ENCODE measurements around the gene VAPA. TPM values are rescaled to one million over a fixed set of nuclear protein-coding genes. Genes with fewer than 3 reads are reported as not detected.
"Not testable (repeated sequence)": the region's sequence is repeated elsewhere in the genome, so short reads cannot be mapped to it uniquely, and the experiment has no call there.

VAPA gene
- total and polyA plus RNA-seq, 3 donors from 2014 or later, result 177 to 224 (median 180) TPM

GRCh38 chr18:9885170-9886004 is 28.4 kb upstream of the VAPA start, which contains the start of gene TXNDC2:
Gene TXNDC2, plus strand, starts transcription at chr18:9885973. Its CDS starts 708 bp downstream, at chr18:9886681.
- 82 to 85% methylated on average over 8 of the region's 8 CpGs for WGBS, 2 donors
- H3K4me1 ChIP-seq, result peaks cover 6% of the 10 kb centered on the region
- DNase-seq, result no peak
- TF ChIP-seq, protein P1, sequence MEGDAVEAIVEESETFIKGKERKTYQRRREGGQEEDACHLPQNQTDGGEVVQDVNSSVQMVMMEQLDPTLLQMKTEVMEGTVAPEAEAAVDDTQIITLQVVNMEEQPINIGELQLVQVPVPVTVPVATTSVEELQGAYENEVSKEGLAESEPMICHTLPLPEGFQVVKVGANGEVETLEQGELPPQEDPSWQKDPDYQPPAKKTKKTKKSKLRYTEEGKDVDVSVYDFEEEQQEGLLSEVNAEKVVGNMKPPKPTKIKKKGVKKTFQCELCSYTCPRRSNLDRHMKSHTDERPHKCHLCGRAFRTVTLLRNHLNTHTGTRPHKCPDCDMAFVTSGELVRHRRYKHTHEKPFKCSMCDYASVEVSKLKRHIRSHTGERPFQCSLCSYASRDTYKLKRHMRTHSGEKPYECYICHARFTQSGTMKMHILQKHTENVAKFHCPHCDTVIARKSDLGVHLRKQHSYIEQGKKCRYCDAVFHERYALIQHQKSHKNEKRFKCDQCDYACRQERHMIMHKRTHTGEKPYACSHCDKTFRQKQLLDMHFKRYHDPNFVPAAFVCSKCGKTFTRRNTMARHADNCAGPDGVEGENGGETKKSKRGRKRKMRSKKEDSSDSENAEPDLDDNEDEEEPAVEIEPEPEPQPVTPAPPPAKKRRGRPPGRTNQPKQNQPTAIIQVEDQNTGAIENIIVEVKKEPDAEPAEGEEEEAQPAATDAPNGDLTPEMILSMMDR (IDR thresholded peaks at IDR 0.05), result no peak
- no peak for TF ChIP-seq POLR2A (IDR thresholded peaks at IDR 0.05)
- no peaks in the 10 kb centered on the region for H3K36me3 ChIP-seq (ENCODE audit: low read depth, missing control alignments)
- H3K9me3 ChIP-seq, result no peaks in the 10 kb centered on the region
- intact Hi-C loops (cut with DNase I; ENCODE audit: low total_unique reads), result no loop called here
- no peaks in the 10 kb centered on the region for H3K27me3 ChIP-seq
- no peak within 1 kb of the TSS for H3K4me3 ChIP-seq
- no peak within 1 kb of the TSS for H3K27ac ChIP-seq

DNA sequence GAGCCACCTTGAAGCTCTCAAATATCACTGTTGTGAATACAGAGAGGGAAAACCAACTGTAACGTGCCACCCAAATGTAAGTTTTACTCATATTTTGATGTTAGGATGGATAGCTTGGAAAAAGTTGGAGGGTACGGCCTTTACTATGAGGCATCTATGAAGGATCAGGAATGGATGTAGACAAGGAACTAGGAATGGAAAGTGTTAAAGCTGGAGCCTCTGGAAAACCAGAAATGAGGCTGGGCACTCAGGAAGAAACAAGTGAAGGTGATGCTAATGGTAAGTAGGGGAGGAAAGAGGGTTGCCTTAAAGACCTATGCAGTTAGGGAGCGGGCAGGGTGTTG is 27.8 kb upstream of the VAPA start:
- no peak overlapping the region for H3K27ac ChIP-seq
- WGBS, 2 donors, result 96 to 97% methylated on average over 3 of the region's 3 CpGs
- no peaks in the 10 kb centered on the region for H3K36me3 ChIP-seq (ENCODE audit: low read depth, missing control alignments)
- no peaks in the 10 kb centered on the region for H3K27me3 ChIP-seq
- peaks cover 5% of the 10 kb centered on the region for H3K4me1 ChIP-seq
- intact Hi-C loops (cut with DNase I; ENCODE audit: low total_unique reads), result no loop called here
- no peak for TF ChIP-seq POLR2A (IDR thresholded peaks at IDR 0.05)
- TF ChIP-seq, protein P1 (IDR thresholded peaks at IDR 0.05), result no peak
- no peak overlapping the region for H3K4me3 ChIP-seq
- no peaks in the 10 kb centered on the region for H3K9me3 ChIP-seq
- DNase-seq, result no peak

GRCh38 chr18:9887992-9888391 is 25.8 kb upstream of the VAPA start:
- intact Hi-C loops (cut with DNase I; ENCODE audit: low total_unique reads), result no loop called here
- no peak overlapping the region for H3K27ac ChIP-seq
- TF ChIP-seq, protein P1 (IDR thresholded peaks at IDR 0.05), result no peak

DNA sequence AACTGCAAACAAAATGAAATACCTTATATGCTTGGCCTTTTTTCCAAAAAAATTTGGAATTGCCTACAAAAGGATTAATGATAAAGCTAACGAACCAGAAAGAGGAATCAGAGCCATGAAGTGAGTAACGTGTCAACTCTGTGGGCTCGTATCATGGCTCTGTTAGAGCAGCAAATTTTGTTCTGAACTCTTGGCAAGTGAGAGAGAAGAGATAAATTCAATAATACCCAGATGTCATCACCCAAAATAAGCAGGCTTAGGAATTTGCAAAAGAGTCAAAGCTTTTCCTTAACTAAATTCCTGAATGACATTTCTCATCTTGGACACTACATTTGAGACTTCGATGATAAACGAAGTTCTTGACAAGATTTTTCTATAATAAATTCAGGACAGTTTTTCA is 23.6 kb upstream of the VAPA start:
- Histone ChIP-seq H3K9me3 (no peaks in the 10 kb centered on the region), H3K4me1 (peaks cover 3% of the 10 kb centered on the region), H3K4me3 (no peak overlapping the region), H3K27ac (no peak overlapping the region), H3K27me3 (no peaks in the 10 kb centered on the region), H3K36me3 (ENCODE audit: low read depth, missing control alignments) (no peaks in the 10 kb centered on the region)
- no peak for TF ChIP-seq POLR2A (IDR thresholded peaks at IDR 0.05)
- TF ChIP-seq, protein P1 (IDR thresholded peaks at IDR 0.05), result no peak
- WGBS, 2 donors, result 72 to 79% methylated on average over 5 of the region's 5 CpGs
- DNase-seq, result no peak
- intact Hi-C loops (cut with DNase I; ENCODE audit: low total_unique reads), result no loop called here

More at GRCh38 chr18:9887992-9888391, 25.8 kb upstream of the VAPA start:
- Histone ChIP-seq H3K4me1 (peaks cover 3% of the 10 kb centered on the region), H3K9me3 (no peaks in the 10 kb centered on the region), H3K36me3 (ENCODE audit: low read depth, missing control alignments) (no peaks in the 10 kb centered on the region), H3K27me3 (no peaks in the 10 kb centered on the region), H3K4me3 (no peak overlapping the region)
- WGBS, 2 donors, result 94 to 96% methylated on average over 5 of the region's 5 CpGs
- no peak for DNase-seq

DNA sequence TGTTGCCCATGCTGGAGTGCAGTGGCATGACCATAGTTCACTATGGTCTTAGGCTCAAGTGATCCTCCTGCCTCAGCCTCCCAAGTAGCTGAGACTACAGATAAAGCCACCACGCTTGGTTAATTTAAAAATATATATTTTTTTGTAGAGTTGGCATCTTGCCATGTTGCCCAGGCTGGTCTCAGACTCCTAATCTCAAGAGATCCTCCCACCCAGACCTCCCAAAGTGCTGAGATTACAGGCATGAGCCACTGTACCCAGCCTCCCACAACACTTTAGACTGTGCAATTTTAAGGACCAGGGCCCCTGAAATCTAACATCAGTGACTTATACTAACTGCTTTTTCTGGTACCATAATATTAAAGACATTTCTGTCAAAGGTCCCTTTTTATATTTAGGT is 22.9 kb upstream of the VAPA start:
- H3K27ac ChIP-seq, result no peak overlapping the region
- no peaks in the 10 kb centered on the region for H3K27me3 ChIP-seq
- 58 to 74% methylated on average over 1 of the region's 1 CpG for WGBS, 2 donors
- no peaks in the 10 kb centered on the region for H3K36me3 ChIP-seq (ENCODE audit: low read depth, missing control alignments)
- TF ChIP-seq, protein P1 (IDR thresholded peaks at IDR 0.05), result no peak
- no peak for TF ChIP-seq POLR2A (IDR thresholded peaks at IDR 0.05)
- DNase-seq, result no peak
- peaks cover 3% of the 10 kb centered on the region for H3K4me1 ChIP-seq
- H3K4me3 ChIP-seq, result no peak overlapping the region
- H3K9me3 ChIP-seq, result no peaks in the 10 kb centered on the region
- intact Hi-C loops (cut with DNase I; ENCODE audit: low total_unique reads), result no loop called here

DNA sequence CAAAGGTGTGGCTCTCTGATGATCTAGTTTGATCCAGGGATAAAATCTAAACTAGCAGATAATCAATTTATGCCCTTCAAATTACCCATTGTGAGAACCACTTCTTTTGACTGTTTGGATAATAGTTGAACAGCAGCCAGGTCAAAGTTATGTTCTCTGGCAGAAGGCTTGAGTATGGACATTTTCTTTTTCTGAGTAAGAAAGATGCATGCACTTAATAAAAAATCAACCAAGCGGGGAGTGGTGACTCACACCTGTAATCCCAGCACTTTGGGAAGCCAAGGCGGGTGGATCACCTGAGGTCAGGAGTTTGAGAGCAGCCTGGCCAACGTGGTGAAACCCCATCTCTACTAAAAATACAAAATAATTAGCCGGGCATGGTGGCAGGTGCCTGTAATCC is 22.3 kb upstream of the VAPA start:
- H3K27me3 ChIP-seq; intact Hi-C loops (cut with DNase I; ENCODE audit: low total_unique reads); H3K36me3 ChIP-seq (ENCODE audit: low read depth, missing control alignments); H3K4me1 ChIP-seq; DNase-seq; H3K4me3 ChIP-seq; H3K9me3 ChIP-seq; H3K27ac ChIP-seq: not testable (repeated sequence)
- WGBS, 2 donors, result 84 to 89% methylated on average over 4 of the region's 4 CpGs
